NOMO-1 treated with dmso at 0.1 percent for 144 hours (cell line): ENCODE results near the gene RNF113B.

Experiments
- DNase-seq: peaks from one replicate; lab custom pipeline; 2025; ENCODE audit not compliant: unreplicated experiment; lab: John Stamatoyannopoulos, UW

The RNF113B gene

GRCh38 chr13:98175043-98175442 lies 2.0 kb downstream of the RNF113B start:
- DNase-seq = no peak

GRCh38 chr13:98174307-98174706 lies 2.8 kb downstream of the RNF113B start:
- DNase-seq = no peak

GRCh38 chr13:98173431-98174152 lies 3.5 kb downstream of the RNF113B start:
- DNase-seq = no peak

- DNase-seq = no peak
Measured at GRCh38 chr13:98172590-98173422, 4.3 kb downstream of the RNF113B start.

GRCh38 chr13:98171900-98172589 lies 5.0 kb downstream of the RNF113B start:
- no peak for DNase-seq

GRCh38 chr13:98169331-98169730 lies 7.7 kb downstream of the RNF113B start:
- DNase-seq = no peak

GRCh38 chr13:98162935-98163334 lies 14.1 kb downstream of the RNF113B start:
- DNase-seq = no peak

GRCh38 chr13:98158172-98158899 lies 18.7 kb downstream of the RNF113B start:
- no peak for DNase-seq

GRCh38 chr13:98157609-98158008 lies 19.5 kb downstream of the RNF113B start:
- DNase-seq = no peak

GRCh38 chr13:98157188-98157587 lies 19.9 kb downstream of the RNF113B start:
- DNase-seq = no peak

GRCh38 chr13:98156259-98156658 lies 20.8 kb downstream of the RNF113B start:
- DNase-seq = no peak

- no peak for DNase-seq
Measured at GRCh38 chr13:98155475-98156109, 21.5 kb downstream of the RNF113B start.

- no peak for DNase-seq
Measured at GRCh38 chr13:98150832-98151479, 26.1 kb downstream of the RNF113B start.

- DNase-seq = no peak
Measured at GRCh38 chr13:98147521-98147920, 29.5 kb downstream of the RNF113B start.

GRCh38 chr13:98144801-98145350 lies 32.2 kb downstream of the RNF113B start:
- DNase-seq = no peak

GRCh38 chr13:98144027-98144741 lies 32.9 kb downstream of the RNF113B start:
- DNase-seq = no peak

GRCh38 chr13:98143601-98144026 lies 33.5 kb downstream of the RNF113B start:
- DNase-seq = no peak

GRCh38 chr13:98143157-98143553 lies 33.9 kb downstream of the RNF113B start:
- no peak for DNase-seq
